SU-DHL-6 (cell line): ENCODE measurements around the gene ST3GAL6.

Source experiments
- CTCF ChIP-seq: fragments of 200-600 bp; sonication (generic); IDR thresholded peaks from one replicate; pipeline ENCODE4 v1.5.1; 2017; ENCODE audit warnings: antibody characterized with exemption, mild to moderate bottlenecking, low read length, moderate library complexity; ENCODE audit not compliant: insufficient read depth, poor library complexity, severe bottlenecking
- EZH2phosphoT487 ChIP-seq: fragments of 200-600 bp; sonication (generic), shearing (Covaris generic); conservative IDR thresholded peaks from 2 replicates; pipeline ENCODE4 v1.6.1; 2018; ENCODE audit warnings: mild to moderate bottlenecking, antibody characterized with exemption, low read length, moderate library complexity, mixed read lengths

GRCh38 chr3:98843266-98843959, 80.3 kb downstream of the ST3GAL6 start:
- TF ChIP-seq CTCF: no peak
- no peak for TF ChIP-seq EZH2phosphoT487
